Measurements from ENCODE around the gene ACADM. TPM values are rescaled to one million over a fixed set of nuclear protein-coding genes. Genes with fewer than 3 reads are reported as not detected.

Gene ACADM
- total and polyA plus RNA-seq, 2 of the 13 experiments (the other 11 are each of a cell fraction or from before 2014, with no cell fraction given) = 43.7 to 92.2 TPM

DNA sequence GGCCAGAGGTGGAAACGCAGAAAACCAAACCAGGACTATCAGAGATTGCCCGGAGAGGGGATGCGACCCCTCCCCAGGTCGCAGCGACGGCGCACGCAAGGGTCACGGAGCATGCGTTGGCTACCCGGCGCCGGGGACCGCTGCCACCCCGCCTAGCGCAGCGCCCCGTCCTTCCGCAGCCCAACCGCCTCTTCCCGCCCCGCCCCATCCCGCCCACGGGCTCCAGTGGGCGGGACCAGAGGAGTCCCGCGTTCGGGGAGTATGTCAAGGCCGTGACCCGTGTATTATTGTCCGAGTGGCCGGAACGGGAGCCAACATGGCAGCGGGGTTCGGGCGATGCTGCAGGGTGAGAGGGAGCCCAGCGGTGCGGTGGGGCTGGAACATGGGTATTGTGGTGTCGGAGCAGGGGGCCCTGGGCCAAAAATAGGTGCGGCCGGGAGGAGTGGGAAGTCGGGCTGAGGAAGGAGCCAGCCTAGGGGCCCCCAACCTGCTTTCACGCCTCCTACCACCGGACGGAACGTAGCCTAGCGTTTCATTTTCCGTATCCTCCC lies at the start of gene ACADM (continued):
- TF ChIP-seq, protein P1, sequence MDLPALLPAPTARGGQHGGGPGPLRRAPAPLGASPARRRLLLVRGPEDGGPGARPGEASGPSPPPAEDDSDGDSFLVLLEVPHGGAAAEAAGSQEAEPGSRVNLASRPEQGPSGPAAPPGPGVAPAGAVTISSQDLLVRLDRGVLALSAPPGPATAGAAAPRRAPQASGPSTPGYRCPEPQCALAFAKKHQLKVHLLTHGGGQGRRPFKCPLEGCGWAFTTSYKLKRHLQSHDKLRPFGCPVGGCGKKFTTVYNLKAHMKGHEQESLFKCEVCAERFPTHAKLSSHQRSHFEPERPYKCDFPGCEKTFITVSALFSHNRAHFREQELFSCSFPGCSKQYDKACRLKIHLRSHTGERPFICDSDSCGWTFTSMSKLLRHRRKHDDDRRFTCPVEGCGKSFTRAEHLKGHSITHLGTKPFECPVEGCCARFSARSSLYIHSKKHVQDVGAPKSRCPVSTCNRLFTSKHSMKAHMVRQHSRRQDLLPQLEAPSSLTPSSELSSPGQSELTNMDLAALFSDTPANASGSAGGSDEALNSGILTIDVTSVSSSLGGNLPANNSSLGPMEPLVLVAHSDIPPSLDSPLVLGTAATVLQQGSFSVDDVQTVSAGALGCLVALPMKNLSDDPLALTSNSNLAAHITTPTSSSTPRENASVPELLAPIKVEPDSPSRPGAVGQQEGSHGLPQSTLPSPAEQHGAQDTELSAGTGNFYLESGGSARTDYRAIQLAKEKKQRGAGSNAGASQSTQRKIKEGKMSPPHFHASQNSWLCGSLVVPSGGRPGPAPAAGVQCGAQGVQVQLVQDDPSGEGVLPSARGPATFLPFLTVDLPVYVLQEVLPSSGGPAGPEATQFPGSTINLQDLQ (CRISPR knock-in tag; IDR thresholded peaks at IDR 0.05) = no peak; the same call in 1 of the 2 replicates
- TF ChIP-seq ZNF703 (CRISPR knock-in tag; IDR thresholded peaks at IDR 0.05; ENCODE audit: borderline replicate concordance) = peak; percentile 41; the same call in 1 of the 2 replicates
- TF ChIP-seq, protein P2, sequence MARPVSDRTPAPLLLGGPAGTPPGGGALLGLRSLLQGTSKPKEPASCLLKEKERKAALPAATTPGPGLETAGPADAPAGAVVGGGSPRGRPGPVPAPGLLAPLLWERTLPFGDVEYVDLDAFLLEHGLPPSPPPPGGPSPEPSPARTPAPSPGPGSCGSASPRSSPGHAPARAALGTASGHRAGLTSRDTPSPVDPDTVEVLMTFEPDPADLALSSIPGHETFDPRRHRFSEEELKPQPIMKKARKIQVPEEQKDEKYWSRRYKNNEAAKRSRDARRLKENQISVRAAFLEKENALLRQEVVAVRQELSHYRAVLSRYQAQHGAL (CRISPR knock-in tag; IDR thresholded peaks at IDR 0.05; ENCODE audit: not compliant biosample characterization) = peak; percentile 55
- 0 out of 2 replicates have a peak, but pooled peaks have one; percentile 54 for TF ChIP-seq ZNF570 (CRISPR knock-in tag; IDR thresholded peaks at IDR 0.05; ENCODE audit: borderline replicate concordance)
- peak; percentile 83 for TF ChIP-seq ZSCAN21 (CRISPR knock-in tag; IDR thresholded peaks at IDR 0.05; ENCODE audit: borderline replicate concordance)
- TF ChIP-seq, protein P3, sequence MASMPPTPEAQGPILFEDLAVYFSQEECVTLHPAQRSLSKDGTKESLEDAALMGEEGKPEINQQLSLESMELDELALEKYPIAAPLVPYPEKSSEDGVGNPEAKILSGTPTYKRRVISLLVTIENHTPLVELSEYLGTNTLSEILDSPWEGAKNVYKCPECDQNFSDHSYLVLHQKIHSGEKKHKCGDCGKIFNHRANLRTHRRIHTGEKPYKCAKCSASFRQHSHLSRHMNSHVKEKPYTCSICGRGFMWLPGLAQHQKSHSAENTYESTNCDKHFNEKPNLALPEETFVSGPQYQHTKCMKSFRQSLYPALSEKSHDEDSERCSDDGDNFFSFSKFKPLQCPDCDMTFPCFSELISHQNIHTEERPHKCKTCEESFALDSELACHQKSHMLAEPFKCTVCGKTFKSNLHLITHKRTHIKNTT (CRISPR knock-in tag; IDR thresholded peaks at IDR 0.05) = no peak
- TF ChIP-seq, protein P4, sequence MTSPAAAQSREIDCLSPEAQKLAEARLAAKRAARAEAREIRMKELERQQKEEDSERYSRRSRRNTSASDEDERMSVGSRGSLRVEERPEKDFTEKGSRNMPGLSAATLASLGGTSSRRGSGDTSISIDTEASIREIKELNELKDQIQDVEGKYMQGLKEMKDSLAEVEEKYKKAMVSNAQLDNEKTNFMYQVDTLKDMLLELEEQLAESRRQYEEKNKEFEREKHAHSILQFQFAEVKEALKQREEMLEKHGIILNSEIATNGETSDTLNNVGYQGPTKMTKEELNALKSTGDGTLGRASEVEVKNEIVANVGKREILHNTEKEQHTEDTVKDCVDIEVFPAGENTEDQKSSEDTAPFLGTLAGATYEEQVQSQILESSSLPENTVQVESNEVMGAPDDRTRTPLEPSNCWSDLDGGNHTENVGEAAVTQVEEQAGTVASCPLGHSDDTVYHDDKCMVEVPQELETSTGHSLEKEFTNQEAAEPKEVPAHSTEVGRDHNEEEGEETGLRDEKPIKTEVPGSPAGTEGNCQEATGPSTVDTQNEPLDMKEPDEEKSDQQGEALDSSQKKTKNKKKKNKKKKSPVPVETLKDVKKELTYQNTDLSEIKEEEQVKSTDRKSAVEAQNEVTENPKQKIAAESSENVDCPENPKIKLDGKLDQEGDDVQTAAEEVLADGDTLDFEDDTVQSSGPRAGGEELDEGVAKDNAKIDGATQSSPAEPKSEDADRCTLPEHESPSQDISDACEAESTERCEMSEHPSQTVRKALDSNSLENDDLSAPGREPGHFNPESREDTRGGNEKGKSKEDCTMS (CRISPR knock-in tag; conservative IDR thresholded peaks at IDR 0.05) = no peak
- peak; percentile 90 for TF ChIP-seq YY1 (IDR thresholded peaks at IDR 0.05; ENCODE audit: insufficient read depth, insufficient replicate concordance, low read depth, low read length)
- TF ChIP-seq TBX2 (CRISPR knock-in tag; IDR thresholded peaks at IDR 0.05; ENCODE audit: borderline replicate concordance) = peak; percentile 89
- TF ChIP-seq, protein P5, sequence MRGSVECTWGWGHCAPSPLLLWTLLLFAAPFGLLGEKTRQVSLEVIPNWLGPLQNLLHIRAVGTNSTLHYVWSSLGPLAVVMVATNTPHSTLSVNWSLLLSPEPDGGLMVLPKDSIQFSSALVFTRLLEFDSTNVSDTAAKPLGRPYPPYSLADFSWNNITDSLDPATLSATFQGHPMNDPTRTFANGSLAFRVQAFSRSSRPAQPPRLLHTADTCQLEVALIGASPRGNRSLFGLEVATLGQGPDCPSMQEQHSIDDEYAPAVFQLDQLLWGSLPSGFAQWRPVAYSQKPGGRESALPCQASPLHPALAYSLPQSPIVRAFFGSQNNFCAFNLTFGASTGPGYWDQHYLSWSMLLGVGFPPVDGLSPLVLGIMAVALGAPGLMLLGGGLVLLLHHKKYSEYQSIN (CRISPR knock-in tag; IDR thresholded peaks at IDR 0.05; ENCODE audit: borderline replicate concordance) = no peak
- peak in 1 of 2 experiments; percentile 80; a peak in 2 of 4 replicates for TF ChIP-seq KLF16 (CRISPR knock-in tag; IDR thresholded peaks at IDR 0.05)
- TF ChIP-seq CBX1 (IDR thresholded peaks at IDR 0.05; ENCODE audit: low read depth) = no peak
- no peak for TF ChIP-seq NFE2L1 (CRISPR knock-in tag; IDR thresholded peaks at IDR 0.05; ENCODE audit: borderline replicate concordance)
- TF ChIP-seq PPARG (CRISPR knock-in tag; conservative IDR thresholded peaks at IDR 0.05) = peak; percentile 87
- TF ChIP-seq ZNF121 (CRISPR knock-in tag; IDR thresholded peaks at IDR 0.05) = no peak
- TF ChIP-seq, protein P6, sequence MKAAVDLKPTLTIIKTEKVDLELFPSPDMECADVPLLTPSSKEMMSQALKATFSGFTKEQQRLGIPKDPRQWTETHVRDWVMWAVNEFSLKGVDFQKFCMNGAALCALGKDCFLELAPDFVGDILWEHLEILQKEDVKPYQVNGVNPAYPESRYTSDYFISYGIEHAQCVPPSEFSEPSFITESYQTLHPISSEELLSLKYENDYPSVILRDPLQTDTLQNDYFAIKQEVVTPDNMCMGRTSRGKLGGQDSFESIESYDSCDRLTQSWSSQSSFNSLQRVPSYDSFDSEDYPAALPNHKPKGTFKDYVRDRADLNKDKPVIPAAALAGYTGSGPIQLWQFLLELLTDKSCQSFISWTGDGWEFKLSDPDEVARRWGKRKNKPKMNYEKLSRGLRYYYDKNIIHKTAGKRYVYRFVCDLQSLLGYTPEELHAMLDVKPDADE (CRISPR knock-in tag; IDR thresholded peaks at IDR 0.05) = no peak
- TF ChIP-seq ZNF768 (CRISPR knock-in tag; IDR thresholded peaks at IDR 0.05) = peak; percentile 64; the same call in 1 of the 2 replicates
